ENCODE data around the gene MYH11.

Gene MYH11

GRCh38 chr16:15873301-15873700 is 16.5 kb upstream of the MYH11 start:
- Histone ChIP-seq H3K27me3 (ENCODE audit: insufficient read depth, low read length) (no peaks in the 10 kb centered on the region), H3K36me3 (ENCODE audit: insufficient read depth, low read length) (peaks cover 59% of the 10 kb centered on the region), H3K9ac (ENCODE audit: low read length) (no peak overlapping the region), H3K4me1 (ENCODE audit: insufficient read depth, low read length, severe bottlenecking) (no peaks in the 10 kb centered on the region), H3K79me2 (ENCODE audit: insufficient read depth, low read length) (no peaks in the 10 kb centered on the region), H3K9me3 (ENCODE audit: low read length) (no peaks in the 10 kb centered on the region), H3F3A (ENCODE audit: insufficient read depth, low read length) (no peaks in the 10 kb centered on the region), H2AFZ (ENCODE audit: low read length) (no peak overlapping the region), H3K27ac (ENCODE audit: low read depth, low read length, poor library complexity, severe bottlenecking) (no peak overlapping the region), H3K4me2 (ENCODE audit: low read length) (no peak overlapping the region), H3K9me2 (ENCODE audit: low read depth, low read length) (no peaks in the 10 kb centered on the region), H4K20me1 (ENCODE audit: insufficient read depth, low read length) (no peaks in the 10 kb centered on the region), H3K4me3 (ENCODE audit: low read depth, low read length, poor library complexity, severe bottlenecking) (no peak overlapping the region)
- TF ChIP-seq CTCF (IDR thresholded peaks at IDR 0.05; ENCODE audit: low read length) (no peak), EZH2 (IDR thresholded peaks at IDR 0.05; ENCODE audit: borderline replicate concordance, low read length) (no peak)

DNA sequence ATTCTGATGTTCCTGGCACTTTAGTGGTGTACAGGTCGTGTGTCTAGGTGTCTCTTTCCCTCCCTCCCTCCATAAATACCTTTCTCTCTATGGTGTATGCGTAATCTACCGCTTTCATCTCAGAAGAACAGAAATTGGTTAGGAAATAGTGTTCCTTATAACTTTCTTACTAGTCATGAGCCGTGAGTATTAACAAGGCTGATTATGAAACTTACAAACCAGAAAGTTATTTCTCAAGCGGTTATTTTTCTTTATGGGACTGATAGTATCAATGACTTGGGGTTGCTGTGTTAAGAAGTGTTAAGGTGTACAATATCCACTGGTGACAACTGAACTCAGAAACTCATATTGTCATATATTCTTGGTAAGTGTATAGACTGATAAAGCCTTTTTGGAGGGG is 13.2 kb upstream of the MYH11 start:
- no peak for TF ChIP-seq CTCF (IDR thresholded peaks at IDR 0.05; ENCODE audit: low read length)
- no peak for TF ChIP-seq EZH2 (IDR thresholded peaks at IDR 0.05; ENCODE audit: borderline replicate concordance, low read length)
- H4K20me1 ChIP-seq (ENCODE audit: insufficient read depth, low read length) = no peaks in the 10 kb centered on the region
- H3K27me3 ChIP-seq (ENCODE audit: insufficient read depth, low read length) = no peaks in the 10 kb centered on the region
- no peak overlapping the region for H2AFZ ChIP-seq (ENCODE audit: low read length)
- H3K79me2 ChIP-seq (ENCODE audit: insufficient read depth, low read length) = no peaks in the 10 kb centered on the region
- H3K9me3 ChIP-seq (ENCODE audit: low read length) = no peaks in the 10 kb centered on the region
- no peak overlapping the region for H3K4me2 ChIP-seq (ENCODE audit: low read length)
- no peak overlapping the region for H3K27ac ChIP-seq (ENCODE audit: low read depth, low read length, poor library complexity, severe bottlenecking)
- H3K9me2 ChIP-seq (ENCODE audit: low read depth, low read length) = no peaks in the 10 kb centered on the region
- no peaks in the 10 kb centered on the region for H3F3A ChIP-seq (ENCODE audit: insufficient read depth, low read length)
- peaks cover 69% of the 10 kb centered on the region for H3K36me3 ChIP-seq (ENCODE audit: insufficient read depth, low read length)
- H3K9ac ChIP-seq (ENCODE audit: low read length) = no peak overlapping the region
- no peaks in the 10 kb centered on the region for H3K4me1 ChIP-seq (ENCODE audit: insufficient read depth, low read length, severe bottlenecking)
- H3K4me3 ChIP-seq (ENCODE audit: low read depth, low read length, poor library complexity, severe bottlenecking) = no peak overlapping the region

DNA sequence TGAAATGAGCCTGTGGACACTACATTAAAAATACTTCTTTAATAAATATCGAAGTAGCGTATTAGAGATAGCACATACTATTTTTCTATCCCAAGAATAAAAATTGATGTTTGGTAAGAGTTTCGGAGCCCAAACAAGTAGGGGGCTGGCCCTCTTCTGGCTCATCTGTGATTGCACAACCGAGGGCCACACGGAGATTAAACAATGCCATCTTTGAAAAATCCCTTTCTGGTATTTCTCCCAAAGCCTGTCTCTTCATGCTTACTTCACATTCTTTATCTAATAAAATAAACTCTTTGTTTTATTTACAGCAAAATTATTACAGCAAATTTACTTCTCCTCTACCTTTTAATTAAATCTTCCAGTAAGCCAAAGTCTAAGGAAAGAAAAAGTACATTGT is 9.6 kb upstream of the MYH11 start:
- TF ChIP-seq EZH2 (IDR thresholded peaks at IDR 0.05; ENCODE audit: borderline replicate concordance, low read length) (no peak), CTCF (IDR thresholded peaks at IDR 0.05; ENCODE audit: low read length) (no peak)
- no peak overlapping the region for H3K9ac ChIP-seq (ENCODE audit: low read length)

More for the DNA sequence above, 9.6 kb upstream of the MYH11 start:
- no peak overlapping the region for H2AFZ ChIP-seq (ENCODE audit: low read length)
- H3K9me3 ChIP-seq (ENCODE audit: low read length) = no peaks in the 10 kb centered on the region
- H3K36me3 ChIP-seq (ENCODE audit: insufficient read depth, low read length) = peaks cover 51% of the 10 kb centered on the region
- H3K4me3 ChIP-seq (ENCODE audit: low read depth, low read length, poor library complexity, severe bottlenecking) = no peak overlapping the region
- no peaks in the 10 kb centered on the region for H3K9me2 ChIP-seq (ENCODE audit: low read depth, low read length)
- no peaks in the 10 kb centered on the region for H4K20me1 ChIP-seq (ENCODE audit: insufficient read depth, low read length)
- H3K4me2 ChIP-seq (ENCODE audit: low read length) = no peak overlapping the region
- H3F3A ChIP-seq (ENCODE audit: insufficient read depth, low read length) = no peaks in the 10 kb centered on the region
- H3K27ac ChIP-seq (ENCODE audit: low read depth, low read length, poor library complexity, severe bottlenecking) = no peak overlapping the region
- H3K27me3 ChIP-seq (ENCODE audit: insufficient read depth, low read length) = no peaks in the 10 kb centered on the region
- no peaks in the 10 kb centered on the region for H3K79me2 ChIP-seq (ENCODE audit: insufficient read depth, low read length)
- no peaks in the 10 kb centered on the region for H3K4me1 ChIP-seq (ENCODE audit: insufficient read depth, low read length, severe bottlenecking)

Data from OCI-LY1 (cell line).